Measurements from ENCODE around the gene PWWP2B.

- no peak for TF ChIP-seq RXRA (IDR thresholded peaks at IDR 0.05; ENCODE audit: insufficient read depth, low read depth, low read length)
- no peak for TF ChIP-seq CTBP2 (IDR thresholded peaks at IDR 0.05; ENCODE audit: borderline replicate concordance, insufficient read depth, insufficient read length, low read length)
- TF ChIP-seq JUND (IDR thresholded peaks at IDR 0.05; ENCODE audit: low read length): no peak
- TF ChIP-seq, protein P1, sequence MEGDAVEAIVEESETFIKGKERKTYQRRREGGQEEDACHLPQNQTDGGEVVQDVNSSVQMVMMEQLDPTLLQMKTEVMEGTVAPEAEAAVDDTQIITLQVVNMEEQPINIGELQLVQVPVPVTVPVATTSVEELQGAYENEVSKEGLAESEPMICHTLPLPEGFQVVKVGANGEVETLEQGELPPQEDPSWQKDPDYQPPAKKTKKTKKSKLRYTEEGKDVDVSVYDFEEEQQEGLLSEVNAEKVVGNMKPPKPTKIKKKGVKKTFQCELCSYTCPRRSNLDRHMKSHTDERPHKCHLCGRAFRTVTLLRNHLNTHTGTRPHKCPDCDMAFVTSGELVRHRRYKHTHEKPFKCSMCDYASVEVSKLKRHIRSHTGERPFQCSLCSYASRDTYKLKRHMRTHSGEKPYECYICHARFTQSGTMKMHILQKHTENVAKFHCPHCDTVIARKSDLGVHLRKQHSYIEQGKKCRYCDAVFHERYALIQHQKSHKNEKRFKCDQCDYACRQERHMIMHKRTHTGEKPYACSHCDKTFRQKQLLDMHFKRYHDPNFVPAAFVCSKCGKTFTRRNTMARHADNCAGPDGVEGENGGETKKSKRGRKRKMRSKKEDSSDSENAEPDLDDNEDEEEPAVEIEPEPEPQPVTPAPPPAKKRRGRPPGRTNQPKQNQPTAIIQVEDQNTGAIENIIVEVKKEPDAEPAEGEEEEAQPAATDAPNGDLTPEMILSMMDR (IDR thresholded peaks at IDR 0.05; ENCODE audit: control extremely low read depth in 1 of 3, insufficient read depth in 1 of 3, low read depth in 1 of 3, low read length in 3 of 3): no peak
- no peak for TF ChIP-seq GABPA (IDR thresholded peaks at IDR 0.05; ENCODE audit: borderline replicate concordance, insufficient read depth, low read length)
Measured at GRCh38 chr10:132430231-132430743, 33.3 kb downstream of the PWWP2B start.

Measured in H1 (cell line).